Kidney epithelial cell (primary cell): ENCODE measurements around the gene MED8. TPM values are rescaled to one million over a fixed set of nuclear protein-coding genes. Genes with fewer than 3 reads are reported as not detected.
"Not testable (repeated sequence)": the region's sequence is repeated elsewhere in the genome, so short reads cannot be mapped to it uniquely, and the experiment has no call there.

Source experiments
- DNase-seq: peaks from one replicate; pipeline ENCODE4 v3.0.0-alpha.2; 2010; ENCODE audit warnings: low read depth
- H3K27me3 ChIP-seq: 2 replicates; pipeline ENCODE4 v1.6.0; 2011; ENCODE audit warnings: low read length; ENCODE audit not compliant: control insufficient read depth, insufficient read depth
- H3K36me3 ChIP-seq: 2 replicates; pipeline ENCODE4 v1.5.1; 2011; ENCODE audit warnings: low read length; ENCODE audit not compliant: control insufficient read depth, insufficient read depth
- H3K4me3 ChIP-seq: 2 replicates; pipeline ENCODE4 v1.5.1; 2011; ENCODE audit warnings: low read depth, mild to moderate bottlenecking, control low read depth, low read length
- total RNA-seq: library from RNA; depleted of rRNA; stranded (reverse); fragments of >200 nt; gene quantifications from 2 replicates; pipeline ENCODE4 v1.2.3, GENCODE V29; 2015
- TF ChIP-seq, protein P1 (sequence below): IDR thresholded peaks from 2 replicates; pipeline ENCODE4 v1.5.1; 2011; ENCODE audit warnings: mild to moderate bottlenecking, moderate library complexity, low read length, control low read depth, inconsistent platforms; ENCODE audit not compliant: insufficient read depth, poor library complexity, severe bottlenecking

The MED8 gene
- total RNA-seq, 1 donor from 2014 or later, result 44.5 TPM

DNA sequence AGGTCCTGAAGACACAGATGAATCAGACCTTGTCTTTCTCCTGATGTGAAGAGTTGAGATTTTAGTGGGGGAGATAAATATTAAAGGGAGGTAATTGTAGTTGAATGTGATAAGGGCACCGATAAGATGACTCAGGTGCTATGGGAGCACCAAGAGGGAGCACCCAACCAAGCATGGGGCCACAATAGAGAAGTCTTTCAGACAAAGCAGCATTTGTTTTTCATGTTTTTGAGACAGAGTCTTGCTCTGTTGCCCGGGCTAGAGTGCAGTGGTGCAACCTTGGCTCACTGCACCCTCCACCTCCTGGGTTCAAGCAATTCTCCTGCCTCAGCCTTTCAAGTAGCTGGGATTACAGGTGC lies 16.3 kb upstream of the MED8 start:
- TF ChIP-seq, protein P1, sequence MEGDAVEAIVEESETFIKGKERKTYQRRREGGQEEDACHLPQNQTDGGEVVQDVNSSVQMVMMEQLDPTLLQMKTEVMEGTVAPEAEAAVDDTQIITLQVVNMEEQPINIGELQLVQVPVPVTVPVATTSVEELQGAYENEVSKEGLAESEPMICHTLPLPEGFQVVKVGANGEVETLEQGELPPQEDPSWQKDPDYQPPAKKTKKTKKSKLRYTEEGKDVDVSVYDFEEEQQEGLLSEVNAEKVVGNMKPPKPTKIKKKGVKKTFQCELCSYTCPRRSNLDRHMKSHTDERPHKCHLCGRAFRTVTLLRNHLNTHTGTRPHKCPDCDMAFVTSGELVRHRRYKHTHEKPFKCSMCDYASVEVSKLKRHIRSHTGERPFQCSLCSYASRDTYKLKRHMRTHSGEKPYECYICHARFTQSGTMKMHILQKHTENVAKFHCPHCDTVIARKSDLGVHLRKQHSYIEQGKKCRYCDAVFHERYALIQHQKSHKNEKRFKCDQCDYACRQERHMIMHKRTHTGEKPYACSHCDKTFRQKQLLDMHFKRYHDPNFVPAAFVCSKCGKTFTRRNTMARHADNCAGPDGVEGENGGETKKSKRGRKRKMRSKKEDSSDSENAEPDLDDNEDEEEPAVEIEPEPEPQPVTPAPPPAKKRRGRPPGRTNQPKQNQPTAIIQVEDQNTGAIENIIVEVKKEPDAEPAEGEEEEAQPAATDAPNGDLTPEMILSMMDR, result no peak
- Histone ChIP-seq H3K4me3 (no peak overlapping the region), H3K27me3 (no peaks in the 10 kb centered on the region), H3K36me3 (peaks cover 3% of the 10 kb centered on the region)
- DNase-seq, result no peak

GRCh38 chr1:43405219-43405875 lies 15.7 kb upstream of the MED8 start:
- no peak for DNase-seq
- TF ChIP-seq, protein P1, result no peak
- H3K4me3 ChIP-seq, result no peak overlapping the region
- H3K27me3 ChIP-seq, result no peaks in the 10 kb centered on the region
- peaks cover 3% of the 10 kb centered on the region for H3K36me3 ChIP-seq

DNA sequence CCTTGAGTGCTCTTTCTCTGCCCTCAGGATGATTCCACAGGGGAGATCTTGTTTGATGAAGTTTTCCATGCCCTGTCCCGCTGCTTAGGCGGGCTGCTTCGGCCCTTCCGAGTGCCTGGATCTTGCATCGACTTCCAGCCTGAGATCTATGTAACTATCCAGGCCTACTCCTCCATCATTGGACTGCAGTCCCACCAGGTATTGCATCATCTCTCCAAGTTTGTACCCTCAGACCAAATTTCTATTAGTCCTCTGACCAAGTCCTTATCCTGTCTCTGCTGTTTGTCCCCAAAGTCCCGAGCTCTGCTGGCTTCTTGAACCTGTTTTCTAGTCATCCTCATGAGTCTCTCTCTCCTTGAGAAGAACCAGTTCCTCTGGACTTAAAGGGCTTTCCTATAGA lies 14.8 kb upstream of the MED8 start:
- H3K4me3 ChIP-seq, result no peak overlapping the region
- TF ChIP-seq, protein P1, result no peak
- no peak for DNase-seq
- H3K36me3 ChIP-seq, result peaks cover 3% of the 10 kb centered on the region
- H3K27me3 ChIP-seq, result no peaks in the 10 kb centered on the region

GRCh38 chr1:43402089-43402865 lies 12.7 kb upstream of the MED8 start:
- DNase-seq, result no peak
- Histone ChIP-seq H3K36me3 (peaks cover 3% of the 10 kb centered on the region), H3K27me3 (no peaks in the 10 kb centered on the region), H3K4me3 (no peak overlapping the region)
- TF ChIP-seq, protein P1, result no peak

- not testable (repeated sequence) for H3K36me3 ChIP-seq, H3K27me3 ChIP-seq, H3K4me3 ChIP-seq, DNase-seq
Observed at GRCh38 chr1:43400441-43400840, 10.8 kb upstream of the MED8 start.

GRCh38 chr1:43398227-43398626 lies 8.6 kb upstream of the MED8 start:
- H3K27me3 ChIP-seq, result no peaks in the 10 kb centered on the region
- no peaks in the 10 kb centered on the region for H3K36me3 ChIP-seq
- DNase-seq, result no peak
- no peak overlapping the region for H3K4me3 ChIP-seq
- TF ChIP-seq, protein P1, result no peak
